SKM-1 (cell line): ENCODE measurements around the gene SMARCA2.

Experiments used
- DNase-seq: peaks from one replicate; lab custom pipeline; 2025; ENCODE audit not compliant: unreplicated experiment; lab: John Stamatoyannopoulos, UW

SMARCA2 gene

DNA sequence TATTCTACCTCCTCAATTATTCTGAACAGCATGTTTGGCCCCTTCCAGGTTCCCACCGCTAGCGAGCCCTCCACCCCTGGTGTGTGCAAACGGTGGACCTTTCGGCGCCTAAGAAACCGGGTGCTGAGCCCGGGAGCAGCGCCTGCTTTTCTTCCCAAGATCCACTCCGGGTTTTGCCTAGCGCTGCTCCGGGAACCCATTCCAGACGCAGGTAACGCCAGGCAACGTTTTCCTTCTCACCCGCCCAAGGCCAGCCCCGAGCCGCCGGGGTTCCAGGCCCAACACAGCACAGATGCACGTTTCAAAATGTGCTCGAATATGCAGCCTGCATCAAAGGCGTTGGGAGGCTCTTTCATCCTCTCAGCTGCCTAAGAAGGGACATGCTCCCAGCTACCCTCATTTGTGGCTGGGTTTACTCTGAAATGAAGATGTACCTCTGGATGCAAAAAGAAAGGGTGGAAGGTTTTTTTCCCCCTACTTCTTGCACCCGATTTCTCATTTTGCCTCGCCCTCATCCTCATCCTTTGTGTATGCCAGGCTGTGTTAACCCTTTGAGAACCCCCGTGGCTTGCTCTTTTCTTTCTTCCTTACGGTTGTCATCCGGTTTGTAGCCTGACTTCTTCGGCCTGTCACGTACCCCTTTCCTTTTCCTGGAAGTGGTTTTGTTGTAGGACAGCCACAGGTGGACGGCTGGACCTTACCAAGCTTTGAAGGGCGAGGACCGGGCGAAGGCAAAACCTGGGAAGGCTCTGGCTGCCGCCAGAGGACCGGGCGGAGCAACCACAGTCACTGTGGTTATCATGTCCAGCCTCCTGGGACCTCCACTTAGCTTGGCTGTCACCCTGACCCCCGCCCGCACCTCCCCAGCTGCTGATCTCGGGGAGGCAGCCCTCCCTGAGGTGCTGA, 226.9 kb downstream of the SMARCA2 start:
- DNase-seq = peak; percentile 72

DNA sequence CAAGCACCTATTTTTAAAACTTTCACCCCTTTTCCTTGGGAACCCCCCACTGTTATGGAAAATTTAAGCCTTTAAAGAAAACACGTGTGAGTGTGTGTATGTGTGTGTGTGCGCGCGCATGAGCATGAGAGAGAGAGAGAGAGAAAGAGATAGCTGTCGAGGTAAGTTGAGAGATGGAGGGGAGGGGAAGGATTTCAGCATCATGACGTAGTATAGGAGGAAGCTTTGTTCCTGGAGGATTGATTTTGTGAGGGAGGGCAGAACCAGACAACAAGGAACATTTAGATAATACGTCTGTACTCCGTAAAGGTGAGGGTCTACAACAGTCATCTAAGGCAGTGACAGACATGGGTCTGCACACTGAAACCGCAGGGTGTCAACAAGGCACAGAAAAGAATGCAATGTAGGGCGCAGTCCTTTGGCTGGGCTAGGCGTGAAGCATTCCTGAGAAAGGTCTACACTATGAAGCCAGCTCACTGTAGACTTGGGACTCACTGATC, 227.7 kb downstream of the SMARCA2 start:
- no peak for DNase-seq
